ENCODE data around the gene SLC7A11.

SLC7A11 gene

GRCh38 chr4:138262469-138262868 is 20.3 kb upstream of the SLC7A11 start:
- Histone ChIP-seq H3K9ac (ENCODE audit: low read length) (no peak overlapping the region), H3K36me3 (ENCODE audit: control insufficient read depth, insufficient read depth, low read length) (no peaks in the 10 kb centered on the region), H3K4me1 (ENCODE audit: control insufficient read depth, insufficient read depth, low read length) (no peaks in the 10 kb centered on the region)

GRCh38 chr4:138262030-138262429 is 19.9 kb upstream of the SLC7A11 start:
- H3K9me3 ChIP-seq (ENCODE audit: control insufficient read depth, insufficient read depth, low read depth, low read length) = no peaks in the 10 kb centered on the region
- H3K9ac ChIP-seq (ENCODE audit: low read length) = no peak overlapping the region
- no peak overlapping the region for H3K4me3 ChIP-seq (ENCODE audit: low read depth, low read length)
- H3K36me3 ChIP-seq (ENCODE audit: control insufficient read depth, insufficient read depth, low read length) = no peaks in the 10 kb centered on the region
- no peaks in the 10 kb centered on the region for H3K27me3 ChIP-seq (ENCODE audit: control insufficient read depth, insufficient read depth, low read length)
- no peaks in the 10 kb centered on the region for H3K4me1 ChIP-seq (ENCODE audit: control insufficient read depth, insufficient read depth, low read length)
- H3K27ac ChIP-seq (ENCODE audit: low read depth, low read length) = no peak overlapping the region

More at GRCh38 chr4:138262469-138262868, 20.3 kb upstream of the SLC7A11 start:
- Histone ChIP-seq H3K27ac (ENCODE audit: low read depth, low read length) (no peak overlapping the region), H3K27me3 (ENCODE audit: control insufficient read depth, insufficient read depth, low read length) (no peaks in the 10 kb centered on the region), H3K4me3 (ENCODE audit: low read depth, low read length) (no peak overlapping the region), H3K9me3 (ENCODE audit: control insufficient read depth, insufficient read depth, low read depth, low read length) (no peaks in the 10 kb centered on the region)

- H3K27ac ChIP-seq (ENCODE audit: low read depth, low read length) = no peak overlapping the region
- no peak overlapping the region for H3K9ac ChIP-seq (ENCODE audit: low read length)
- H3K36me3 ChIP-seq (ENCODE audit: control insufficient read depth, insufficient read depth, low read length) = no peaks in the 10 kb centered on the region
- no peak overlapping the region for H3K4me3 ChIP-seq (ENCODE audit: low read depth, low read length)
- no peaks in the 10 kb centered on the region for H3K9me3 ChIP-seq (ENCODE audit: control insufficient read depth, insufficient read depth, low read depth, low read length)
- H3K4me1 ChIP-seq (ENCODE audit: control insufficient read depth, insufficient read depth, low read length) = no peaks in the 10 kb centered on the region
- H3K27me3 ChIP-seq (ENCODE audit: control insufficient read depth, insufficient read depth, low read length) = no peaks in the 10 kb centered on the region
These were observed 17.7 kb upstream of the SLC7A11 start for GRCh38 chr4:138259824-138260223.

GRCh38 chr4:138259271-138259670 is 17.1 kb upstream of the SLC7A11 start:
- Histone ChIP-seq H3K36me3 (ENCODE audit: control insufficient read depth, insufficient read depth, low read length) (no peaks in the 10 kb centered on the region), H3K27ac (ENCODE audit: low read depth, low read length) (no peak overlapping the region), H3K9me3 (ENCODE audit: control insufficient read depth, insufficient read depth, low read depth, low read length) (no peaks in the 10 kb centered on the region), H3K9ac (ENCODE audit: low read length) (no peak overlapping the region), H3K27me3 (ENCODE audit: control insufficient read depth, insufficient read depth, low read length) (no peaks in the 10 kb centered on the region), H3K4me1 (ENCODE audit: control insufficient read depth, insufficient read depth, low read length) (no peaks in the 10 kb centered on the region), H3K4me3 (ENCODE audit: low read depth, low read length) (no peak overlapping the region)

GRCh38 chr4:138256608-138257007 is 14.5 kb upstream of the SLC7A11 start:
- Histone ChIP-seq H3K27ac (ENCODE audit: low read depth, low read length) (no peak overlapping the region), H3K9ac (ENCODE audit: low read length) (no peak overlapping the region), H3K4me3 (ENCODE audit: low read depth, low read length) (no peak overlapping the region), H3K36me3 (ENCODE audit: control insufficient read depth, insufficient read depth, low read length) (no peaks in the 10 kb centered on the region), H3K9me3 (ENCODE audit: control insufficient read depth, insufficient read depth, low read depth, low read length) (no peaks in the 10 kb centered on the region), H3K4me1 (ENCODE audit: control insufficient read depth, insufficient read depth, low read length) (no peaks in the 10 kb centered on the region), H3K27me3 (ENCODE audit: control insufficient read depth, insufficient read depth, low read length) (no peaks in the 10 kb centered on the region)

- H3K9ac ChIP-seq (ENCODE audit: low read length) = no peak overlapping the region
- H3K27ac ChIP-seq (ENCODE audit: low read depth, low read length) = no peak overlapping the region
- H3K4me3 ChIP-seq (ENCODE audit: low read depth, low read length) = no peak overlapping the region
- H3K27me3 ChIP-seq (ENCODE audit: control insufficient read depth, insufficient read depth, low read length) = no peaks in the 10 kb centered on the region
- H3K4me1 ChIP-seq (ENCODE audit: control insufficient read depth, insufficient read depth, low read length) = no peaks in the 10 kb centered on the region
- H3K36me3 ChIP-seq (ENCODE audit: control insufficient read depth, insufficient read depth, low read length) = no peaks in the 10 kb centered on the region
- no peaks in the 10 kb centered on the region for H3K9me3 ChIP-seq (ENCODE audit: control insufficient read depth, insufficient read depth, low read depth, low read length)
These were observed 13.9 kb upstream of the SLC7A11 start for GRCh38 chr4:138255917-138256597.

GRCh38 chr4:138252551-138252950 is 10.4 kb upstream of the SLC7A11 start:
- Histone ChIP-seq H3K4me1 (ENCODE audit: control insufficient read depth, insufficient read depth, low read length) (no peaks in the 10 kb centered on the region), H3K9me3 (ENCODE audit: control insufficient read depth, insufficient read depth, low read depth, low read length) (no peaks in the 10 kb centered on the region), H3K27ac (ENCODE audit: low read depth, low read length) (no peak overlapping the region), H3K9ac (ENCODE audit: low read length) (no peak overlapping the region), H3K36me3 (ENCODE audit: control insufficient read depth, insufficient read depth, low read length) (no peaks in the 10 kb centered on the region), H3K4me3 (ENCODE audit: low read depth, low read length) (no peak overlapping the region), H3K27me3 (ENCODE audit: control insufficient read depth, insufficient read depth, low read length) (no peaks in the 10 kb centered on the region)

GRCh38 chr4:138251938-138252337 is 9.8 kb upstream of the SLC7A11 start:
- Histone ChIP-seq H3K4me3 (ENCODE audit: low read depth, low read length) (no peak overlapping the region), H3K9me3 (ENCODE audit: control insufficient read depth, insufficient read depth, low read depth, low read length) (no peaks in the 10 kb centered on the region), H3K27me3 (ENCODE audit: control insufficient read depth, insufficient read depth, low read length) (no peaks in the 10 kb centered on the region), H3K36me3 (ENCODE audit: control insufficient read depth, insufficient read depth, low read length) (no peaks in the 10 kb centered on the region), H3K27ac (ENCODE audit: low read depth, low read length) (no peak overlapping the region), H3K4me1 (ENCODE audit: control insufficient read depth, insufficient read depth, low read length) (no peaks in the 10 kb centered on the region), H3K9ac (ENCODE audit: low read length) (no peak overlapping the region)

- Histone ChIP-seq H3K36me3 (ENCODE audit: control insufficient read depth, insufficient read depth, low read length) (no peaks in the 10 kb centered on the region), H3K9me3 (ENCODE audit: control insufficient read depth, insufficient read depth, low read depth, low read length) (no peaks in the 10 kb centered on the region), H3K27me3 (ENCODE audit: control insufficient read depth, insufficient read depth, low read length) (no peaks in the 10 kb centered on the region), H3K4me3 (ENCODE audit: low read depth, low read length) (no peak overlapping the region), H3K9ac (ENCODE audit: low read length) (no peak overlapping the region), H3K27ac (ENCODE audit: low read depth, low read length) (no peak overlapping the region), H3K4me1 (ENCODE audit: control insufficient read depth, insufficient read depth, low read length) (no peaks in the 10 kb centered on the region)
These were observed 7.0 kb upstream of the SLC7A11 start for GRCh38 chr4:138249132-138249531.

- Histone ChIP-seq H3K27me3 (ENCODE audit: control insufficient read depth, insufficient read depth, low read length) (no peaks in the 10 kb centered on the region), H3K27ac (ENCODE audit: low read depth, low read length) (no peak overlapping the region), H3K4me3 (ENCODE audit: low read depth, low read length) (no peak overlapping the region), H3K9me3 (ENCODE audit: control insufficient read depth, insufficient read depth, low read depth, low read length) (no peaks in the 10 kb centered on the region), H3K36me3 (ENCODE audit: control insufficient read depth, insufficient read depth, low read length) (no peaks in the 10 kb centered on the region), H3K4me1 (ENCODE audit: control insufficient read depth, insufficient read depth, low read length) (peaks cover 8% of the 10 kb centered on the region), H3K9ac (ENCODE audit: low read length) (no peak overlapping the region)
These were observed 5.9 kb upstream of the SLC7A11 start for GRCh38 chr4:138248058-138248457.

GRCh38 chr4:138247643-138248042 is 5.5 kb upstream of the SLC7A11 start:
- H3K27me3 ChIP-seq (ENCODE audit: control insufficient read depth, insufficient read depth, low read length) = no peaks in the 10 kb centered on the region
- H3K9me3 ChIP-seq (ENCODE audit: control insufficient read depth, insufficient read depth, low read depth, low read length) = no peaks in the 10 kb centered on the region
- no peak overlapping the region for H3K9ac ChIP-seq (ENCODE audit: low read length)
- no peak overlapping the region for H3K4me3 ChIP-seq (ENCODE audit: low read depth, low read length)
- no peak overlapping the region for H3K27ac ChIP-seq (ENCODE audit: low read depth, low read length)
- H3K36me3 ChIP-seq (ENCODE audit: control insufficient read depth, insufficient read depth, low read length) = no peaks in the 10 kb centered on the region
- peaks cover 12% of the 10 kb centered on the region for H3K4me1 ChIP-seq (ENCODE audit: control insufficient read depth, insufficient read depth, low read length)
